IMR-90 (cell line): ENCODE measurements around the gene TOMM40L. TPM values are rescaled to one million over a fixed set of nuclear protein-coding genes. Genes with fewer than 3 reads are reported as not detected.

Experiments used
- ATAC-seq: fragments of 200-7000 bp; cut with Tn5 transposase; 2 replicates; pipeline ENCODE4 v1.9.1; 2020; ENCODE audit warnings: low read depth, mild to moderate bottlenecking, moderate library complexity
- BruUV-seq: library from RNA; stranded (reverse); fragments of 400-500 nt; replicated peaks from 2 replicates; lab custom pipeline; 2021; lab: Mats Ljungman, UMichigan
- CTCF ChIA-PET: fragments of 300-600 bp; formaldehyde crosslinking; extraction: SDS; loops from one replicate; lab custom pipeline; 2021; ENCODE audit warnings: antibody characterized with exemption; lab: Yijun Ruan, JAX
- POLR2A ChIA-PET: fragments of 300-600 bp; sonication (Branson Sonifier 250); formaldehyde crosslinking; loops from one replicate; lab custom pipeline; 2022; ENCODE audit warnings: antibody characterized with exemption; ENCODE audit not compliant: unreplicated experiment; lab: Charles Lee
- DNase-seq: peaks from one replicate; pipeline ENCODE4 v3.0.0; 2013
- H2AFZ ChIP-seq: replicated peaks from 2 replicates; pipeline ENCODE3; 2013; ENCODE audit warnings: low read length, mild to moderate bottlenecking; ENCODE audit not compliant: poor library complexity
- H2AK5ac ChIP-seq: 2 replicates; pipeline ENCODE4 v1.6.1; 2013; ENCODE audit warnings: low read depth, low read length, inconsistent platforms
- H2AK9ac ChIP-seq: replicated peaks from 2 replicates; pipeline ENCODE3; 2013; ENCODE audit warnings: mild to moderate bottlenecking, low read depth, low read length, moderate library complexity; ENCODE audit not compliant: poor library complexity
- H2BK120ac ChIP-seq: 2 replicates; pipeline ENCODE4 v1.6.1; 2013; ENCODE audit warnings: low read depth, low read length, inconsistent platforms
- H2BK15ac ChIP-seq: 3 replicates; pipeline ENCODE4 v1.6.1; 2013; ENCODE audit warnings: low read depth, low read length, inconsistent platforms
- H2BK20ac ChIP-seq: 2 replicates; pipeline ENCODE4 v1.6.1; 2013; ENCODE audit warnings: low read depth, mild to moderate bottlenecking, inconsistent platforms, low read length, moderate library complexity
- H2BK5ac ChIP-seq: 2 replicates; pipeline ENCODE4 v1.6.1; 2013; ENCODE audit warnings: mild to moderate bottlenecking, low read depth, low read length, inconsistent platforms; ENCODE audit not compliant: poor library complexity, severe bottlenecking
- H3K14ac ChIP-seq: replicated peaks from 2 replicates; pipeline ENCODE4 v1.6.1; 2013; ENCODE audit warnings: low read depth, low read length, inconsistent platforms
- H3K18ac ChIP-seq: 2 replicates; pipeline ENCODE4 v1.6.1; 2013; ENCODE audit warnings: low read depth, low read length, control low read depth
- H3K23ac ChIP-seq: 2 replicates; pipeline ENCODE4 v1.6.1; 2013; ENCODE audit warnings: low read depth, low read length, inconsistent platforms
- H3K27ac ChIP-seq: 2 replicates; pipeline ENCODE4 v1.5.1; 2013; ENCODE audit warnings: mild to moderate bottlenecking, control low read depth, low read length; ENCODE audit not compliant: insufficient read depth
- H3K27me3 ChIP-seq: 2 replicates; pipeline ENCODE4 v1.6.1; 2013; ENCODE audit warnings: low read length; ENCODE audit not compliant: control insufficient read depth, insufficient read depth
- H3K36me3 ChIP-seq: 2 replicates; pipeline ENCODE4 v1.6.1; 2013; ENCODE audit warnings: low read length, mixed read lengths; ENCODE audit not compliant: control insufficient read depth, insufficient read depth
- H3K4ac ChIP-seq: 2 replicates; pipeline ENCODE4 v1.6.1; 2013; ENCODE audit warnings: low read depth, low read length, inconsistent platforms
- H3K4me1 ChIP-seq: 2 replicates; pipeline ENCODE4 v1.6.1; 2013; ENCODE audit warnings: low read length, mixed read lengths; ENCODE audit not compliant: control insufficient read depth, insufficient read depth
- H3K4me2 ChIP-seq: 2 replicates; pipeline ENCODE4 v1.6.1; 2013; ENCODE audit warnings: low read depth, mild to moderate bottlenecking, control low read depth, low read length, moderate library complexity
- H3K4me3 ChIP-seq: 2 replicates; pipeline ENCODE4 v1.5.1; 2013; ENCODE audit warnings: low read depth, mild to moderate bottlenecking, control low read depth, low read length, moderate library complexity; ENCODE audit not compliant: insufficient read depth
- H3K56ac ChIP-seq: 2 replicates; pipeline ENCODE4 v1.6.1; 2013; ENCODE audit warnings: low read length, inconsistent platforms; ENCODE audit not compliant: insufficient read depth; ENCODE audit errors: extremely low read depth
- H3K79me1 ChIP-seq, 2 experiments: 2 replicates each; pipeline ENCODE4 v1.6.1; 2013; ENCODE audit warnings: low read length in 2 of 2, inconsistent platforms in 1 of 2, low read depth in 1 of 2
- H3K9ac ChIP-seq: 2 replicates; pipeline ENCODE4 v1.6.1; 2013; ENCODE audit warnings: low read depth, low read length, control low read depth
- H3K9me1 ChIP-seq: 2 replicates; pipeline ENCODE4 v1.6.1; 2013; ENCODE audit warnings: low read length, inconsistent platforms; ENCODE audit not compliant: insufficient read depth
- H3K9me3 ChIP-seq: 2 replicates; pipeline ENCODE4 v1.6.1; 2013; ENCODE audit warnings: low read length; ENCODE audit not compliant: control insufficient read depth, insufficient read depth
- H4K20me1 ChIP-seq: 2 replicates; pipeline ENCODE4 v1.6.1; 2013; ENCODE audit warnings: low read length, inconsistent platforms; ENCODE audit not compliant: insufficient read depth
- H4K5ac ChIP-seq: 2 replicates; pipeline ENCODE4 v1.6.1; 2013; ENCODE audit warnings: mild to moderate bottlenecking, low read depth, low read length, control low read depth
- H4K8ac ChIP-seq, 2 experiments: 2 replicates each; pipeline ENCODE4 v1.6.1; 2013; ENCODE audit warnings: low read depth in 2 of 2, low read length in 2 of 2, control low read depth in 1 of 2, inconsistent platforms in 1 of 2
- H4K91ac ChIP-seq: 2 replicates; pipeline ENCODE4 v1.6.1; 2013; ENCODE audit warnings: low read depth, low read length, inconsistent platforms; ENCODE audit not compliant: insufficient read depth
- CHD1 ChIP-seq: IDR thresholded peaks from 2 replicates; pipeline ENCODE4 v1.6.1; 2012; ENCODE audit warnings: low read depth, low read length, improper control_type of control experiment
- FOS ChIP-seq: fragments of 150-350 bp; IDR thresholded peaks from 2 replicates; pipeline ENCODE4 v1.6.1; 2016; ENCODE audit warnings: low read depth, low read length
- NFE2L2 ChIP-seq: fragments of 150-350 bp; IDR thresholded peaks from 2 replicates; pipeline ENCODE4 v1.6.1; 2016; ENCODE audit warnings: low read depth, mild to moderate bottlenecking, low read length
- POLR2A ChIP-seq: IDR thresholded peaks from 2 replicates; pipeline ENCODE4 v1.6.1; 2012; ENCODE audit warnings: mild to moderate bottlenecking, low read depth, low read length
- RAD21 ChIP-seq: IDR thresholded peaks from 2 replicates; pipeline ENCODE4 v1.6.1; 2012; ENCODE audit warnings: low read length, improper control_type of control experiment
- WGBS, 2 experiments: methylation state at CpG; one replicate each; pipeline versions ENCODE4 v1.1.5 to v1.1.7; 2013; ENCODE audit warnings: missing lambda C conversion rate in 2 of 2; ENCODE audit not compliant: insufficient read length in 1 of 2; ENCODE audit errors: extremely low coverage in 2 of 2; 5-methylcytosine and 5-hydroxymethylcytosine counted together
- dilution Hi-C: fragments of 300-500 bp; cut with HindIII; formaldehyde crosslinking; loops from one replicate; pipeline ENCODE4 v1.14.3; 2018; ENCODE audit warnings: low sequenced_read_pairs; ENCODE audit not compliant: unreplicated experiment
- in situ Hi-C: fragments of 300-500 bp; cut with MboI; formaldehyde crosslinking; loops from 3 replicates; pipeline ENCODE4 v1.14.3; 2019; ENCODE audit warnings: low sequenced_read_pairs, inconsistent platforms, mixed read lengths
- intact Hi-C: fragments of 100-400 bp; cut with micrococcal nuclease; formaldehyde crosslinking; loops from 2 replicates; pipeline ENCODE4 v1.10.0; 2022
- polyA plus RNA-seq, 3 experiments: library from polyadenylated mRNA; depleted of rRNA; stranded (reverse); fragments of >200 nt; gene quantifications; 2 replicates each; pipeline ENCODE4 v1.2.3, GENCODE V29; 2012; ENCODE audit warnings: low replicate concordance in 1 of 3
- total RNA-seq: library from RNA; depleted of rRNA; stranded (reverse); fragments of >200 nt; gene quantifications from 2 replicates; pipeline ENCODE4 v1.2.3, GENCODE V29; 2012

The TOMM40L gene
- total and polyA plus RNA-seq, 2 of the 4 experiments (the other 2 are of a cell fraction) = 7.7 to 12.5 TPM

- in situ Hi-C loops = no loop called here
- Histone ChIP-seq H2BK5ac (no peak overlapping the region), H3K18ac (no peak overlapping the region), H4K20me1 (no peaks in the 10 kb centered on the region), H3K9ac (no peak overlapping the region), H2AFZ (no peak overlapping the region), H4K8ac (no peak overlapping the region), H3K56ac (no peak overlapping the region), H4K91ac (no peak overlapping the region), H3K14ac (no peak overlapping the region), H2BK15ac (no peak overlapping the region), H2AK5ac (no peak overlapping the region), H4K5ac (no peak overlapping the region), H3K27ac (no peak overlapping the region), H3K36me3 (no peaks in the 10 kb centered on the region), H3K79me1 (no peaks in the 10 kb centered on the region), H2BK120ac (no peak overlapping the region), H3K27me3 (peaks cover 2% of the 10 kb centered on the region; the same call in 1 of the 2 replicates), H3K23ac (no peak overlapping the region), H3K4me1 (no peaks in the 10 kb centered on the region), H2BK20ac (no peak overlapping the region), H3K4ac (no peak overlapping the region), H3K9me3 (no peaks in the 10 kb centered on the region), H3K9me1 (0 out of 2 replicates have a peak, but pooled peaks cover under 1% of the 10 kb centered on the region), H3K4me2 (no peak overlapping the region), H2AK9ac (no peak overlapping the region), H3K4me3 (no peak overlapping the region)
- ChIA-PET POLR2A (no interaction called here), CTCF (interaction anchor here (1.0 to 1.1 kb wide), 2 partner anchors 10 to 55 kb away, joined by 4 to 5 read pairs; partner anchors contain the start of gene TOMM40L)
- no TSS peak for BruUV-seq
- dilution Hi-C loops = no loop called here
- 50% methylated on average over 2 of the region's 5 CpGs; no CpG with 5 or more reads in 1 of the 2 experiments for WGBS, 2 experiments
- intact Hi-C loops = loop anchor here (5.0 kb wide), 1 partner anchor 36 kb away; no protein-coding TSS in a partner anchor
- ATAC-seq (no peak), DNase-seq (no peak)
- no peak for TF ChIP-seq POLR2A
- no peak for TF ChIP-seq NFE2L2
- TF ChIP-seq RAD21 = no peak
- no peak for TF ChIP-seq CHD1
- TF ChIP-seq FOS = no peak
Observed at GRCh38 chr1:161235957-161236775, 10.3 kb downstream of the TOMM40L start.
